Measurements from ENCODE around the gene UNC93A.
"Not testable (repeated sequence)": the region's sequence is repeated elsewhere in the genome, so short reads cannot be mapped to it uniquely, and the experiment has no call there.

The UNC93A gene

DNA sequence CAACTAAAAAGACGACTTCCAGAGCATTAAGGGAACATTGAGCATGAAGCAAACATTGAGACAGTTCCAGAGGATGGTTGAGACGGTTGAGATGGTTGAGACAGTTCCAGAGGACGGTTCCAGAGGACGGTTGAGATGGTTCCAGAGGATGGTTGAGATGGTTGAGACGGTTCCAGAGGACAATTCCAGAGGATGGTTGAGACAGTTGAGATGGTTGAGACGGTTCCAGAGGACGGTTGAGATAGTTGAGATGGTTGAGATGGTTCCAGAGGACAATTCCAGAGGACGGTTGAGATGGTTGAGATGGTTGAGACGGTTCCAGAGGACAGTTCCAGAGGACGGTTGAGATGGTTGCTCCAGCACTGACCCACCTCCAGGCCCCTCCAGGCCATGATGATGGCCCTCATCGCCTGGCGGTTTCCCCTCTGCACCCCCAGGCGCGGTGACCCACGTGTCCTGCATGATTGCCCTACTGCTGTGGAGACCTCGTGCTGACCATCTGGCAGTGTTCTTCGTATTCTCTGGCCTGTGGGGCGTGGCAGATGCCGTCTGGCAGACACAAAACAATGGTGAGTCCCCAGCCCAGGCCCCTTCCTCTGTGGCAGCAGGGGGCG, 16.3 kb downstream of the UNC93A start:
- Mint-ChIP-seq H3K27me3 (peaks cover 4% of the 10 kb centered on the region), H3K9me3 (no peaks in the 10 kb centered on the region), H3K4me3 (no peak overlapping the region), H3K27ac (no peak overlapping the region), H3K36me3 (ENCODE audit: low read depth) (no peaks in the 10 kb centered on the region), H3K4me1 (ENCODE audit: low read depth) (no peaks in the 10 kb centered on the region)
- DNase-seq: no peak

DNA sequence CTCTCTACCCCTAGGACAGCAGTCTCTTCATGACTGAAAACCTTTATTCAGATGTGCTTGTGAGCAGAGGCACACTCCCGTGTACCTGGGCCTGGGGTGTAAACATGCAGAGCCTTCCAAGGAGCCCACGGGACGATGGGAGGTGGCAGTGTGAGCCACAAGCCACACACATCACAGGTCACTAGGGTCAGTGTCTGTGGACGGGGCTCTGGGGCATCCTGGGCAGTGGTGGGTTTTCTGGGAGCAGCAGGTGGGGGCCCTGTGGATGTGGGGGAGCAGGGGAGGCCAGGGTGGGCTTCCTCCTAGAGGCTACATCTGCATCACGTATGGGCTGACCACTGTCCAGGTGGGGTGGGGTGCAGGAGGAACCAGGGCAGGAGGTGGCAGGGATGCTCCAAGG, 17.1 kb downstream of the UNC93A start:
- Mint-ChIP-seq H3K9me3 (no peaks in the 10 kb centered on the region), H3K4me1 (ENCODE audit: low read depth) (no peaks in the 10 kb centered on the region), H3K4me3 (no peak overlapping the region), H3K27me3 (no peaks in the 10 kb centered on the region), H3K36me3 (ENCODE audit: low read depth) (no peaks in the 10 kb centered on the region), H3K27ac (no peak overlapping the region)
- DNase-seq: no peak

DNA sequence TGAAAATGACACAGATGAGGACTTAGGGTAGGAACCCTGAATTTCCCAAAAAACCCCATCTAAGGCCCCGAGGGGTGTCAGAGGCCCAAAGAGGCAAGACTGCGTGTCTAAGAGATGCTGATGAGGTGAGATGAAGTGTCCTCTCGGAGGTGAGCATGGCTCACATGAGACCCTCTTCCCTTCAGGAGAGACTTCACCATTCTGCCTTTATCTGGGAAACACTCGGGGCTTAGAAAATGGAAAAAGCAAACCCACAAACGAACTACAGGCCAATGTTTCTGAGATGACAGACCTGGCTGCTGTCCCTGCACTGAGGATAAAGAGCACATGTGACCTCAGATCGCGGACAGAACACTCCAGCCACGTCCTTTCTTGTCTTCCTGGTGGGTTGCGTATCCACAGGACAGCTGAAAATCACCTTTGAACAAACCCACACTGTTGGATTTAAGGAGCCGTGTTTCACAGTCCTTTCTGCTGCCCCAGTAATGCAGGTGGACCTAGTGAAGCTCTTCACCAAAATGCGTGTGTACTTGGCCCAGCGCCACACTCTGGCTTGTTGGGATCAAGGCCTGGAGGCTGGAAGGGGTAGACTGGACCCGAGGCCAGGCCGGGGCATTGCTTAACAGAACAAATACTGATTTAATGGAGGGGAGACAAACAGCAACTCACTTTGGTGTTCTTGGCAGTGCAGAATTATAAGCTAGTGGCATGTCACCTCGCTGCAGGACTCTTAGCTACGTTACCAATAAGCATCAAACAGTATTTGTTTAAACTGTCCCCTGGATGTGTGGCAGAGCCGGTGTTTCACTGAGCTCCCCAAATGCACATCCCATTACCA, 18.5 kb downstream of the UNC93A start:
- not testable (repeated sequence) for H3K36me3 Mint-ChIP-seq (ENCODE audit: low read depth); DNase-seq; H3K27me3 Mint-ChIP-seq; H3K4me1 Mint-ChIP-seq (ENCODE audit: low read depth); H3K27ac Mint-ChIP-seq; H3K9me3 Mint-ChIP-seq; H3K4me3 Mint-ChIP-seq

- no peaks in the 10 kb centered on the region for H3K9me3 Mint-ChIP-seq
- H3K4me1 Mint-ChIP-seq (ENCODE audit: low read depth): no peaks in the 10 kb centered on the region
- H3K4me3 Mint-ChIP-seq: no peak overlapping the region
- H3K27ac Mint-ChIP-seq: no peak overlapping the region
- DNase-seq: no peak
- no peaks in the 10 kb centered on the region for H3K36me3 Mint-ChIP-seq (ENCODE audit: low read depth)
- peaks cover 10% of the 10 kb centered on the region for H3K27me3 Mint-ChIP-seq
Observed at GRCh38 chr6:167311286-167311685, 20.2 kb downstream of the UNC93A start.

DNA sequence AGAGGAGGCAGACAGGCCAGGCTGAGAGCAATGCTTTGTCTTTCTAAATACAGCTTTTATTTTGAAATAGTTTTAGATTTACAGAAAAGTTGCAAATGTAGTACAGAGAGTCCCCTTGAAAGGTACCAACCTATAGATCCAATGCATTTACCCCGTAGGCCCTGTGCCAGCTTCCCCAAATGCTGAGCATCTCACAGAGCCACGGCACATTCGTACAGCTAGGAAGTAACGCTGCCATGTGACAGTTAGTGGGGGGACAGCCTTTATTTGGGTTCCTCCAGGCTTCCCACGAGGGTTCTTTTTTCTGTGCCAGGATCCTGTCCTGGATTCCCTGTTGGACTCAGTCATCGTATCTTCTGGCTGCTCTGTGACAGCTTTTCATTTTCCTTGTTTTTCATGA, 20.6 kb downstream of the UNC93A start:
- not testable (repeated sequence) for DNase-seq; H3K4me3 Mint-ChIP-seq; H3K9me3 Mint-ChIP-seq; H3K4me1 Mint-ChIP-seq (ENCODE audit: low read depth); H3K27ac Mint-ChIP-seq; H3K36me3 Mint-ChIP-seq (ENCODE audit: low read depth)
- H3K27me3 Mint-ChIP-seq: peaks cover 12% of the 10 kb centered on the region

GRCh38 chr6:167314180-167314821, 23.2 kb downstream of the UNC93A start:
- Mint-ChIP-seq H3K27me3 (peaks cover 28% of the 10 kb centered on the region), H3K27ac (no peak overlapping the region), H3K4me1 (ENCODE audit: low read depth) (no peaks in the 10 kb centered on the region), H3K9me3 (no peaks in the 10 kb centered on the region), H3K4me3 (no peak overlapping the region), H3K36me3 (ENCODE audit: low read depth) (no peaks in the 10 kb centered on the region)
- DNase-seq: no peak

GRCh38 chr6:167317172-167317571, 26.1 kb downstream of the UNC93A start:
- no peak overlapping the region for H3K27ac Mint-ChIP-seq
- no peaks in the 10 kb centered on the region for H3K9me3 Mint-ChIP-seq
- H3K4me3 Mint-ChIP-seq: no peak overlapping the region
- H3K36me3 Mint-ChIP-seq (ENCODE audit: low read depth): no peaks in the 10 kb centered on the region
- no peaks in the 10 kb centered on the region for H3K4me1 Mint-ChIP-seq (ENCODE audit: low read depth)
- H3K27me3 Mint-ChIP-seq: peaks cover 31% of the 10 kb centered on the region
- no peak for DNase-seq

DNA sequence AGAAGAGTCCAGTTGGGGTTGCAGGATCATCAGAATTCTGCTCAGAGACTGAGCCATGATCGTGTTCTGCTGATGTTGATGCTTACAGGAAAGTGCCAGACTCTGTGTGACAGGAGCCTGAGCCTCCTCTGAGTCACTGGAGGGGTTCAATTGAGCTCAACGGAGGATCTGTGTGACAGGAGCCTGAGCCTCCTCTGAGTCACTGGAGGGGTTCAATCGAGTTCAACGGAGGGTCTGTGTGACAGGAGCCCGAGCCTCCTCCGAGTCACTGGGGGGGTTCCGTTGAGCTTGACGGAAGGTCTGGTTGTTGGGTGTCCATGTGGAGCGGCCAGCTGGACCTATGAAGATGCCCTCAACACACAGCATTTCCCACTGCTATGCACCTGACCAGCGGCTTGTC, 27.2 kb downstream of the UNC93A start:
- H3K4me1 Mint-ChIP-seq (ENCODE audit: low read depth); H3K4me3 Mint-ChIP-seq; H3K9me3 Mint-ChIP-seq; H3K27ac Mint-ChIP-seq; H3K36me3 Mint-ChIP-seq (ENCODE audit: low read depth); DNase-seq: not testable (repeated sequence)
- H3K27me3 Mint-ChIP-seq: peaks cover 31% of the 10 kb centered on the region

GRCh38 chr6:167318856-167319255, 27.7 kb downstream of the UNC93A start:
- not testable (repeated sequence) for H3K4me1 Mint-ChIP-seq (ENCODE audit: low read depth); H3K36me3 Mint-ChIP-seq (ENCODE audit: low read depth); DNase-seq; H3K4me3 Mint-ChIP-seq; H3K9me3 Mint-ChIP-seq; H3K27ac Mint-ChIP-seq
- peaks cover 27% of the 10 kb centered on the region for H3K27me3 Mint-ChIP-seq

DNA sequence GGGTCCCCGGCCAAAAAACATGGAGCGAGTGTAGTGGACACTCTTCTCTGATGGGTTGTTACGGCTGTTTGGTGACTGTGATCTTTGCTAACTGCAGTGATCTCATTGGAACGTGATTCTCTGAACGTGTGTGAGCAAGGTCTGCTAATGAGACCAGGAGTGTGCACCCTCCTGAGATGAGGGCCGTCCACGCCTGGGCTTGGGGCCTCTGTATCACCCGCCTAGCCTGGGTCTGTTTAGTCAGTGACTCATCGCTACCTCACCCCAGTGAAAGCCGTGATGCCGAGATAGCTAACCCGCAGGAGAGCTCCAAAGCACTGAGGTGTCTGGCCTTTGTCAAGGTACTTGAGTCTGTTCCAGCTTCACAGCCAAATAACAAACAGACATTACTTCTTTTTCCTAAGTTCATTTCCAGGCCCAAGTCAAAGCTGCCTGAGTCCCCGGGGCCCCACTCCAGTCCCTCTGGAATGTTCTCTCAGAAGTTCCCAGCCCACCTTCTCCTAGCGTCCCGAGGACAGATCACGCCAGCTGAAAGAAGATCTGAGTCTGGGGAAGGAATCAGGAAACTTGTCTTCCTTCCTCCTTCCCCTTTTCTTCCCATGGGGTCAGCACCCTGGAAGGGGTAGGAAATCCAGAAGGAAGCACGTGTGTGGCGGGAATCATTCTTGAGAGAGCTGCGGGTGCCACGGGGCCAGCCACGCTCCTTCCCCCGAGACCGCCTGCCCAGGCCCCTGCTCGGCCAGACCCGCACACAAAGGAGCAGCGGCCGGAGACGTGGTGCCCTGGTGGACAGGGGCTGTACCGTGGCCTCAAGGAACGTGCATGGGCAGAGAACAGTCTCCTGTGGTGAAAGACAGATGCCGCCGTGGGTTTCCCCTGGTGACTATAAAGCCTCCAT, 29.0 kb downstream of the UNC93A start:
- not testable (repeated sequence) for H3K9me3 Mint-ChIP-seq; H3K27ac Mint-ChIP-seq; H3K4me1 Mint-ChIP-seq (ENCODE audit: low read depth); DNase-seq; H3K36me3 Mint-ChIP-seq (ENCODE audit: low read depth); H3K4me3 Mint-ChIP-seq
- peaks cover 23% of the 10 kb centered on the region for H3K27me3 Mint-ChIP-seq

GRCh38 chr6:167320754-167321056, 29.6 kb downstream of the UNC93A start:
- not testable (repeated sequence) for H3K36me3 Mint-ChIP-seq (ENCODE audit: low read depth); H3K9me3 Mint-ChIP-seq; H3K27ac Mint-ChIP-seq; H3K4me3 Mint-ChIP-seq; H3K4me1 Mint-ChIP-seq (ENCODE audit: low read depth); DNase-seq
- peaks cover 27% of the 10 kb centered on the region for H3K27me3 Mint-ChIP-seq

DNA sequence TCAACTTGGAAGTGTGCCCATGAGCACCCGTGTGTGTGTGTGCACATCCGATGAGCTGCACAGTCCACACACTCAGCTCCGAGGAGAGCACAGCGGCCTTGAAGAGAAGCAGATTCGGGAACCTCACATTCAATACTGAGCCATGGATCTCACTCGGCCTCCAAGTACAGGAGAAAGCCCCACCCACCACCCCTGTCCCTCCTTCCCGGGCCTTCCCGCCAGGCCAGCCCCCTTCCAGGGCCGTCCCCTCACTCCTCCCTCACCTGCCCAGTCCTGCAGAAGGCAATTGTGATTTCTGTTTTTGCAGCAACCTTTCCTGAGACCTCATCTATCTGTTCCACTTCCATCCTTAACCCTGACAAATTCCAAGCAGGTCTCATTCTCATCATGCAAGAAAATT, 30.1 kb downstream of the UNC93A start:
- H3K27ac Mint-ChIP-seq; H3K4me3 Mint-ChIP-seq; H3K36me3 Mint-ChIP-seq (ENCODE audit: low read depth); DNase-seq; H3K9me3 Mint-ChIP-seq; H3K4me1 Mint-ChIP-seq (ENCODE audit: low read depth): not testable (repeated sequence)
- peaks cover 29% of the 10 kb centered on the region for H3K27me3 Mint-ChIP-seq

DNA sequence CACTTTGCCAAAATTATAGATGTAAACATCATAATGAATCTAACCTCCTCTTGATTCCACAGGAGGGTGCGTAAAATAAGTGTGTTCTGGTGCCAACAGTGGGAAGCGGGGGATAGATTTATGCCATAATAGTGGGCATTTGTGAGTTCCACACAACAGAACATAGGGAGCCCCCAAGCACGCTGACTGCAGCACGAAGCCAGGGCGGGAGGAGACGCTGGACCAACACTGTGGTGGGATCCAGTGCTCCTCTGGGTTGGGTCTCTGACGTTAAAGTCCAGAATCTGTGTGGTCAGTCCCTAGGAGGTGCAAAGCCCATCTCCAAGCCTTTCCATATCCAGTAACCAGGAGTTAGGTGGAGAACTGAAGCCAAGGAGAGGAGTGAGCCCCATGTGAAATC, 32.0 kb downstream of the UNC93A start:
- Mint-ChIP-seq H3K27ac (no peak overlapping the region), H3K36me3 (ENCODE audit: low read depth) (no peaks in the 10 kb centered on the region), H3K9me3 (no peaks in the 10 kb centered on the region), H3K4me3 (no peak overlapping the region), H3K27me3 (peaks cover 27% of the 10 kb centered on the region), H3K4me1 (ENCODE audit: low read depth) (no peaks in the 10 kb centered on the region)
- no peak for DNase-seq

- Mint-ChIP-seq H3K27ac (no peak overlapping the region), H3K4me3 (no peak overlapping the region), H3K9me3 (no peaks in the 10 kb centered on the region), H3K27me3 (peaks cover 27% of the 10 kb centered on the region), H3K36me3 (ENCODE audit: low read depth) (no peaks in the 10 kb centered on the region), H3K4me1 (ENCODE audit: low read depth) (peaks cover 8% of the 10 kb centered on the region)
- DNase-seq: no peak
Observed at GRCh38 chr6:167324111-167324510, 33.0 kb downstream of the UNC93A start.
